A549 treated with AZD9567 at 1 μM for 4 hours (cell line): ENCODE measurements around the gene INPP5B. TPM values are rescaled to one million over a fixed set of nuclear protein-coding genes. Genes with fewer than 3 reads are reported as not detected.

ENCODE experiments used
- total RNA-seq: library from RNA; stranded (reverse); fragments of 200-300 nt; extraction: Qiagen RNA extraction; gene quantifications from 5 replicates; pipeline ENCODE4 v1.2.3, GENCODE V29; 2022; ENCODE audit not compliant: insufficient read depth

INPP5B gene
- total RNA-seq, result 4.0 to 6.1 TPM (median 4.1 TPM) in 5 replicates

DNA sequence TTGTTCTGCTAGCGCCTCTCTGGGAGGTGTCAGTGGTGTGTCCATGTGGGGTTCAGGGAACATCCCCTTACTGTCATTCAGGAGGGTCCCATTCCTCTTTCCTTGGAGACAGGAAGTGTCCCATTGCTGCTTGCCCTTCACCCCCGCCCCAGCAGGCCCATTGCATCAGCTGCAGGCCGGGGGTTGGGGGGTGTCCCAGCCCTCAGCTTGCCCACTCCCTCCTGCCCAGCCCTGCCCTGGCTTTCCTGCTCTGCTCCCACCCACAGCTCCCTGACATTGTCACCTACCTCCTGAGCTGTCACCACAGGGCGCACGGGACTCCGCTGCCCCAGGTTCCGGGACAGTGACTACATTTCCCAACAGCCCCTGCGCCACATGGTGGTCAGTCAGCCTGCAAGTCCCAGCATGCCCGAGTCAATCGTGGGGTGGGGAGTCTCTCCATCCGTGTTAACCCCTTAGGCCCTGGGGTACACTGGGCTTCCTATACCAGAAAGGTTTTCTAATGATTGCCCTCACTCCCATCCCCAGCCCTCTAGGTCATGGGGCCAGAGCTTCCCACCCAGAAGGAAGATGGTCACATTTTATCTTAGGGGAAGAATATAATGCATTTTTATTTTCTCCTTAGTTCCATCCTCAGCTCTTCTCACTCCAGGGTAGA, at the start of gene INPP5B:
INPP5B (minus strand) TSS at position 351 of the 658 bp plus-strand sequence. CDS start 745 bp downstream, outside the sequence.

DNA sequence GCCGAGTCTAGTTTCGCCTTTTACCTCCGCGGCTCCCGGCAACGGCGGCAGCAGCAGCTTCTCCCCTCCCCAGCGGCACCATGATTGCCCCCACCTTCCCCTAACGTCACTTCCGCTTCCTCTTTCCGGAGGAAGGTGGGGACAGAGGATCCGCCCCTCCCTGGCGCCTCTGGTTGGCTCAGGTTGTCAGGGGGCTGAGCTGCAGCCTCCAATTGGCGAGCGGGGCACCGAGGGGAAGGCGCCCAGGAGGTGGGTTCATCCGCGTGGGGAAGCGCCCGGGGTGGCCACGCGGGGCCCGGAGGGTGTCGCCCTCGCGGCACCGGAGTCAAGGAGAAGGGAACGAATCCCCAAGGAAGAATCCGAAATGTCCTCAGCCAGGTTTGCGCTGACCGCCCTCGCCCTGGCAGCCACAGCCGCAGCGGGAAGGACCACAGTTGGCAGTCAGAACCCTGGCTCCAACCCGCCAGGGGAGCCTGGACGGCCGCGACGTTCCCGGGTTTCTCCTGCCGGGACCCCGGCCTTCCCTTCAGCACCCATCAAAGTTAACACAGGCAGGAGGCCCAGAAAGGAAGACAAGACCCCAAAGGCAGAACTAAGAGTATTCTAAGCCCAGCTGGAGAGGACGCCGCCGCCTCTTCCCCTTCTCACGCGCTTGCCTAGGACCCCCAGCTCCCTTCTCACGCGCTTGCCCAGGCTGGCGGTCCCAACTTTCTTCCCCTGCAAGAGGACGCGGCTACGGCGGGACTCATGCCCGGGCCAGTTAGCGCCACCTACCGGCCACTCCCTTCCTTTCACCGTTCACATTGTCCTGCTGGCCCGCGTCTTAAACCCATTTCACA, 87.1 kb downstream of the INPP5B start, which contains the start of gene MTF1:
MTF1 (minus strand) TSS at position 86 of the 839 bp plus-strand sequence. CDS start 1,934 bp downstream, outside the sequence.

Other genes starting within 250 kb of the INPP5B start
- gene EPHA10, start 181.9 kb downstream of the INPP5B start, total RNA-seq, result 1.0 to 1.4 TPM (median 1.2 TPM) in 5 replicates
- 19.5 to 24.3 TPM (median 23.9 TPM) in 5 replicates for gene MANEAL, start 153.2 kb downstream of the INPP5B start, total RNA-seq
- 26.3 to 63.4 TPM (median 58.0 TPM) in 5 replicates for gene C1orf122, start 139.3 kb downstream of the INPP5B start, total RNA-seq
- 13.0 to 19.0 TPM (median 17.8 TPM) in 5 replicates for gene YRDC, start 138.8 kb downstream of the INPP5B start, total RNA-seq
- gene MTF1, start 87.5 kb downstream of the INPP5B start, total RNA-seq, result 4.5 to 5.0 TPM (median 4.8 TPM) in 5 replicates
- gene SF3A3, start 43.0 kb upstream of the INPP5B start, total RNA-seq, result 48.6 to 71.7 TPM (median 51.2 TPM) in 5 replicates
- 6.2 to 8.9 TPM (median 7.7 TPM) in 5 replicates for gene FHL3, start 58.5 kb upstream of the INPP5B start, total RNA-seq
- 37.9 to 72.9 TPM (median 42.0 TPM) in 5 replicates for gene UTP11, start 65.7 kb upstream of the INPP5B start, total RNA-seq
- gene POU3F1, start 99.7 kb upstream of the INPP5B start, total RNA-seq, result 0.10 to 0.13 TPM in 2 of 5 replicates, not detected in the others